Stimulated activated CD8-positive, alpha-beta memory T cell treated with anti-CD3 and anti-CD28 coated beads, Interleukin-12 subunit alpha, Interleukin-12 subunit beta, amount 100 ng/mL, for 1 hour (primary cell): ENCODE measurements around the gene TMEM14A.
A peak's percentile ranks its signal among the peaks of the same experiment; 100 is the strongest.
"Not testable (repeated sequence)": the region's sequence is repeated elsewhere in the genome, so short reads cannot be mapped to it uniquely, and the experiment has no call there.

Source experiments
- DNase-seq: peaks from one replicate; pipeline ENCODE4 v3.0.0-alpha.2; 2020; ENCODE audit warnings: low read depth

The TMEM14A gene

DNA sequence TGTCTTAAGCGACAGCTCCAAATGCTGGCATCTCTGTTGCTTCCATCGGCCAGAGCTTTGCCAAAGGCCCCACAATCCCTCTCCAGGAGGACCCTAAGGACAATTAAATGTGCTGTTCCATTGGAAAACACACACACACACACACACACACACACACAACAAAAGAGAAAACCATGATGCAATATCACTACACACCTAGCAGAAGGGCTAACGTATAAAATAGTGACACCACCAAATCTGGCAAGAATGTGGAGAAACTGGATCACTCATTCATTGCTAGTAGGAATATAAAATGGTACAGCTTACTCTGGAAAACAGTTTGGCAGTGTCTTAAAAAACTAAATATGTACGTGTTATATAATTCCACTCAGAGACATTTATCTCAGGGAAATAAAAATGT is 13.0 kb upstream of the TMEM14A start:
- no peak for DNase-seq

- DNase-seq = no peak
Observed at GRCh38 chr6:52661551-52661950, 9.4 kb upstream of the TMEM14A start.

DNA sequence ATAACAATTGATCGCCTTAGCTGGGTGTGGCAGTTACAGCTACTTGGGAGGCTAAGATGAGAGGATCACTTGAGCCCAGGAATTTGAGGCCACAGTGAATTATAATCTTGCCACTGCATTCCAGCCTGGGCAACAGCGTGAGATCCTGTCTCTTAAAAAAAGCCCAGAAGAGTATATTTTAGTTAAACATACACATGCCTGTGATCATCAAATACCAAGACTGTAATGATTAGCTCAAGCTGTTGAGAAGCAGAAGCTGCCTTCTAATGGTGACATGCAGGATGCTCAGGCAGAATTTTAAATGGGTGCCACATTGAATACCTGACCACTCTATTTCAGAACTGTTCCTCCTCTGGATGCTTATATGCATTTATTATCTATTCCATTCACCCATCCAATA is 8.9 kb upstream of the TMEM14A start:
- DNase-seq = no peak

DNA sequence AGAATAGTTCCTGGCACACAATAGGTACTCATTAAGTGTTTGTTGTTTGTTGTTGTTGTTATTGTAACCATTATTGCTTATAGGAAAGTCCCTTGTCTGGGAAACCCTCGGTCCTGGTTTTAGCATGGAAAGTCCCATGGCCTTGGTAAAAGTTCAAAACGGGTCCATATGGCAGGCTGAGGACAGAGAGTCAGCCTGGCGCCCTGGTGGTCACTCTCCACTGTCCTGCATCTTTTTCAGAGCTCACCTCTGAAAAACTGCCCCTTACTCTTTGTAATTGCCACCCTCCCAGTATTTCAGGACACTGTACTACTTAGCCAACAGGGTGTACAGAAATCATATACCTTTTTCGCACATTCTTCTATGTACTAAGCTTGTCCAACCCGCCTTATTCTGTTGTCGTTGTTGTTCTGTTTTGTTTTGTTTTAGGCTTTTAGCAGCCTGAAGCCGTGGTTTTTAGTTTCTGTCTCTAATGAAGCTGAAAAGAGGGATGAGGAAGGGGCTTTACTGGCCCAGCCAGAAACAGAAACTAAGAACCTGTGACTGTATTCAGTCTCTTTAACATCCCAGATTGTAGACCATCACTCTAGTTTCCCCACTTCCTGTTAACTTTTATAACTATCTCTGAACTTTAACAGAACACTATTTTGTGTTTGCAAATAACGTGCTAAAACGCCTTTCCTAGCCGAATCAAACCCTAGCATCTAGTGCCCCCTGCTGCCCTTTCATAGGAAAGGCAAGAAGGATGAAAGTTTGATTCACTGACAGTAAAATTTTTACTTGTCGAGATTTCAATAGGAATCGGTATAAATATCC is 7.6 kb upstream of the TMEM14A start:
- DNase-seq = peak; percentile 55

GRCh38 chr6:52663936-52664185 is 7.1 kb upstream of the TMEM14A start:
- no peak for DNase-seq

- peak; percentile 15 for DNase-seq
Observed at GRCh38 chr6:52664186-52664990, 6.5 kb upstream of the TMEM14A start.

DNA sequence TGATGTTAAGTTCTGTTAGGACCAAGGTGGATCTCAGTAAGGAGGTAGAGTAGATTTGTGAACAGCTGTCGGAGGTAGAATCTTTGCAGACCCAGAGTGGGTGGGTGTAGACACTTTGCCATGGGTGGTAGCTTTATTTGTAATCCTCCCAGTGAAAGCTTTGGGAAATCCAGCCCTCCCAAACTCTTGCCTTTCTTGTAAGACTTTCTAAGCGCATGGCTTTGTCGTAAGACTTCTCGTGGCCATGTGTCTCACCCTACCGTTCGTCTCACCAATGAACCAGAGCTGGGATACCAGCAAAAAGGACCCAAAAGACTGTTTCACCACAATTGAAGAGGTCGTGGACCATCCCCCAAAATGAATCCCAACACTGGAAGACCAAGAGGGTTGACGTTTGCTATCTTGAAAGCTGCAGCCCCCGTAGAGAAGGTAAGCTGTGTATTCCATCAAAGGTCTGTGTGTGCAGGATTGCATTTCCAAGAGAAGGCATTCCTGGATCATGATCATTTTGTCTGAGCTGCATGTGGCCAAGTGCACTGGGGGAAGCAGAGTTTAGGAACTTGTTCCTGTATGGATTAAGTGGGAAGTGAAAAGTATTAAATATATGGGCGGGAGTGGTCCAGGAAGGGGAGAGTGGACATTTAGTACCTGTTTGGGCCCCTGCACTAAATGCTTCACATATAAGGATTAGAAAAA is 5.8 kb upstream of the TMEM14A start:
- no peak for DNase-seq

DNA sequence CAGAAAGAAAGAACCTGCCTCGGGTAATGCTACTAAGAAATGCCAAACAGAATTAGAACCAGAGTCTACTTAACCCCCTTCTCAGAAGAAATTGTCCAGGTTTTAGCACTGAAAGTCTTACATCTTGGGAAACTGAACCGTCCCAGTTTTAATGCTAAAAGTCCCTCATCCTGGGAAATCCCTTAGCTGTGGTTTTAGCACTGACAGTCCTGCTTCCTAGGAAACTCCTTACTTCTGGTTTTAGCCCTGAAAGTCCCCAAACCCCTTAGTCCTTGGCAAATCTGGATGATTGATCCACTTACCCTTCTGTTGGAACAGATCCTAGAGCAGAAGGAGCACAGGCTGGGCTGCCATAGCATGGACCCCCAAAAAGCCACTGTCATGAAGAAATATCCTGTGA is 4.8 kb upstream of the TMEM14A start:
- no peak for DNase-seq

GRCh38 chr6:52666523-52666922 is 4.4 kb upstream of the TMEM14A start:
- no peak for DNase-seq

DNA sequence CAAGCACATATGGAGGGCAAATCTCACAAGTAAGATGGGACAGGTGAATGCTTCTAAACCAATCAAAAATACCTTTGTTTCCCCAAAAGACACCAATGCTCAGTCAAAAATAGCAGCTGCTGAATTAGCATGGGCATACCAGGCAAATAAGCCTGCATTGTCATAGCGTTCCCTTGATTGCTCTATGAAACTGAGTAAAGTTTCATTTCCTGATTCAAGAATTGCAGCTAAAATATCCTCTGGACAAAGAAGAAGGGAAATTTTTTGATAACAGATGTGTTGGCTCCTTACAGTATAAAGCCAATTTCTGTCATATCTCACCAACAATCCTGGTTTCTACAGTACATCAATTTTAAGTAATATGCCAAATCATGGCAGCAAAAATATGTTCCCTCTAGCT is 3.3 kb upstream of the TMEM14A start:
- no peak for DNase-seq

- DNase-seq = no peak
Observed at GRCh38 chr6:52671676-52672075, 763 bp downstream of the TMEM14A start.

DNA sequence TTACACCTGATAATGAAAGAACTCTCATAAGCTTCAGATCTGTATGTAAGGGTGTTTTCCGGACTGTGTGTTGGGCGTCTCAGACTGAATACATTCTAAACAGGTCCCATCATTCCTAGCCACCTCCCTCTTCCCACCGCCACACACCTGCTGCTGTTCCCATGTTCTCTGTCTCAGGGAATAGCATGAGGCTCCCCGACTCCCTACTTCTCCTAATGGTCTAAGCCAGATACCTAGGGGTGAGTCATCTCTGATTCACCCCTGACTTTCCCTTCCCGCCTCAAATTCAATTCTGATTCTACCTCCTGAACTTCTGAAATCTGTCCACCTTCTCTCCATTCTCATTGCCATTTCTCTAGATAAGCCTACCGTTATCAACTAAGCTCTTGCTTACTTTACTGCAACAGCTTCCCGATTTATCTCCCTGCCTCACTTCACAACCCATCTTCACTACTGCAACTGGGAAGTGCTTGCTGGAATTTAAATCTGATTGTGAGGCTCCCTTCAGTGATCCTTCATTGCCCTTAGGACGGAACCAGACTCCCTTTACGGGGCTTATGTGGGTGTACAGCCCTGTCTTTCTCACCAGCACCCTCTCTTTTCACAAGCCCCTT is 1.6 kb downstream of the TMEM14A start:
- no peak for DNase-seq

DNA sequence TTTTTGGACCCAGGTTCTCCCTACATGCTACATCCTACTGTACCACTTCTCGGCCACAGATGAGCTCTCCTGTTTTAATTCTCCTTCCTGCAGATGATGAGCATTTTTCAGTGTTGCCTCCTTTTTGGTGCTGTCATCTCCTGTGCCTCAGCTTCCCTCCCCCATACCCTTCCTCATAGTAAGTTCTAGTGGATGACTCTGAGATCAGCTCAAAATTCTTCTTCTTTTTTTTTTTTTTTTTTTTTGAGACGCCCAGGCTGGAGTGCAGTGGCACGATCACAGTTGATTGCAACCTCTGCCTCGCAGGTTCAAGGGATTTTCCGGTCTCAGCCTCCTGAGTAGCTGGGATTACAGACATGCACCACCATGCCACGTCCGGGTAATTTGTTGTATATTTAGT is 3.8 kb downstream of the TMEM14A start:
- DNase-seq = no peak

DNA sequence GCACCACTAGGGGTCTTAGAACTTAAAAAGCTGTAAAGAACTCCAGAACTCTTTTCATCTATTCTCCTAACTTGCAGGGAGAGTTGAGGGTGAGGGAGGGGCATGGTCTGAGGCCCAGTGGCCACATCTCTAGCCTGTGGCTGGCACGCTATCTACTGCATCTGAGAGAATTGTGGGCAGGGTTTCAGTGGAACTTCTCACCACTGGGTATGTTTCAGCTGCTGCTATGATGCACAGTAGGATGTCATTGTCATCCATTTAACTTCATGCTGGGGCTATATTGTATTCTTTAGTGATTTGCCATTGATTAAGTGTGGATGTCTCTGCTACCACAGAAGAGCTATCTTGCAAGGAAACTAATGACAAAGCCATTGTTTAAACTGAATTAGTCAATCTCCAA is 4.5 kb downstream of the TMEM14A start:
- DNase-seq = no peak

GRCh38 chr6:52676631-52677030 is 5.7 kb downstream of the TMEM14A start:
- not testable (repeated sequence) for DNase-seq

GRCh38 chr6:52681416-52681815 is 10.5 kb downstream of the TMEM14A start:
- DNase-seq = no peak

- no peak for DNase-seq
Observed at GRCh38 chr6:52686878-52687699, 16.2 kb downstream of the TMEM14A start.

- no peak for DNase-seq
Observed at GRCh38 chr6:52689857-52690256, 18.9 kb downstream of the TMEM14A start.

GRCh38 chr6:52691718-52692117 is 20.8 kb downstream of the TMEM14A start:
- DNase-seq = no peak

- no peak for DNase-seq
Observed at GRCh38 chr6:52693773-52694172, 22.9 kb downstream of the TMEM14A start.

- no peak for DNase-seq
Observed at GRCh38 chr6:52694404-52694803, 23.5 kb downstream of the TMEM14A start.

DNA sequence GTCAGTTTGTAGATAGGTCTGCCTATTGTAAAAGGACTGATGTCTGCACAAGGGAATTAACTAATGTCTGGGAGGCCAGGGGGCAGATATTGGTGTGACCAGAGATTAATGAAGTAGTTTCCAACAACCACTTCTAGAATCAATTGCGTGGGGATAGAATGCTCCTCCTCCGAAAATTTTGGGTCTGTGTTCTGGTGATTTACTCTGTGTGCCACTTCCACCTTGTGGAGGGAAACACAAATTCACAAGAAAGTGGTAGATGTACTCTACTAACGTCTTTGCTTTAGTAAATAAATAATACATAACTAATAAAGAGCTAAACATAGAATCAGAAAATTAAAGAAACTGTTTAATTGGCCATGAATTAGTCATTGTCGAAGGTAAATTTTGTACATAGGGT is 25.5 kb downstream of the TMEM14A start:
- no peak for DNase-seq
